Measurements from ENCODE around the gene ETV7.
"Not testable (repeated sequence)": the region's sequence is repeated elsewhere in the genome, so short reads cannot be mapped to it uniquely, and the experiment has no call there.

The ETV7 gene

GRCh38 chr6:36350082-36350481 lies 37.4 kb downstream of the ETV7 start:
- H3K27ac ChIP-seq (ENCODE audit: low read depth, low read length) = no peak overlapping the region
- H3K4me1 ChIP-seq (ENCODE audit: control insufficient read depth, insufficient read depth, low read length) = peaks cover 5% of the 10 kb centered on the region; the same call in 1 of the 2 replicates
- no peak overlapping the region for H3K4me3 ChIP-seq (ENCODE audit: low read depth, low read length)
- H3K27me3 ChIP-seq (ENCODE audit: control insufficient read depth, insufficient read depth, low read length) = no peaks in the 10 kb centered on the region
- H3K9me3 ChIP-seq (ENCODE audit: control insufficient read depth, insufficient read depth, low read depth, low read length) = peaks cover 7% of the 10 kb centered on the region
- no peak overlapping the region for H3K9ac ChIP-seq (ENCODE audit: low read length)
- no peaks in the 10 kb centered on the region for H3K36me3 ChIP-seq (ENCODE audit: control insufficient read depth, insufficient read depth, low read length)

- H3K9ac ChIP-seq (ENCODE audit: low read length) = no peak overlapping the region
- peaks cover 5% of the 10 kb centered on the region; the same call in 1 of the 2 replicates for H3K4me1 ChIP-seq (ENCODE audit: control insufficient read depth, insufficient read depth, low read length)
- H3K36me3 ChIP-seq (ENCODE audit: control insufficient read depth, insufficient read depth, low read length) = no peaks in the 10 kb centered on the region
- H3K4me3 ChIP-seq (ENCODE audit: low read depth, low read length) = no peak overlapping the region
- peaks cover 7% of the 10 kb centered on the region for H3K9me3 ChIP-seq (ENCODE audit: control insufficient read depth, insufficient read depth, low read depth, low read length)
- no peaks in the 10 kb centered on the region for H3K27me3 ChIP-seq (ENCODE audit: control insufficient read depth, insufficient read depth, low read length)
- no peak overlapping the region for H3K27ac ChIP-seq (ENCODE audit: low read depth, low read length)
These were observed 38.2 kb downstream of the ETV7 start for GRCh38 chr6:36349240-36349639.

- Histone ChIP-seq H3K27ac (ENCODE audit: low read depth, low read length) (no peak overlapping the region), H3K27me3 (ENCODE audit: control insufficient read depth, insufficient read depth, low read length) (no peaks in the 10 kb centered on the region), H3K36me3 (ENCODE audit: control insufficient read depth, insufficient read depth, low read length) (no peaks in the 10 kb centered on the region), H3K9ac (ENCODE audit: low read length) (no peak overlapping the region), H3K9me3 (ENCODE audit: control insufficient read depth, insufficient read depth, low read depth, low read length) (peaks cover 3% of the 10 kb centered on the region; the same call in 1 of the 2 replicates), H3K4me1 (ENCODE audit: control insufficient read depth, insufficient read depth, low read length) (peaks cover 5% of the 10 kb centered on the region; the same call in 1 of the 2 replicates), H3K4me3 (ENCODE audit: low read depth, low read length) (no peak overlapping the region)
These were observed 39.8 kb downstream of the ETV7 start for GRCh38 chr6:36347621-36348020.

- no peak overlapping the region for H3K4me3 ChIP-seq (ENCODE audit: low read depth, low read length)
- no peaks in the 10 kb centered on the region for H3K36me3 ChIP-seq (ENCODE audit: control insufficient read depth, insufficient read depth, low read length)
- H3K4me1 ChIP-seq (ENCODE audit: control insufficient read depth, insufficient read depth, low read length) = peaks cover 5% of the 10 kb centered on the region; the same call in 1 of the 2 replicates
- no peak overlapping the region for H3K9ac ChIP-seq (ENCODE audit: low read length)
- H3K9me3 ChIP-seq (ENCODE audit: control insufficient read depth, insufficient read depth, low read depth, low read length) = no peaks in the 10 kb centered on the region
- H3K27ac ChIP-seq (ENCODE audit: low read depth, low read length) = no peak overlapping the region
- no peaks in the 10 kb centered on the region for H3K27me3 ChIP-seq (ENCODE audit: control insufficient read depth, insufficient read depth, low read length)
These were observed 40.8 kb downstream of the ETV7 start for GRCh38 chr6:36346486-36347273.

- Histone ChIP-seq H3K4me3 (ENCODE audit: low read depth, low read length) (no peak overlapping the region), H3K36me3 (ENCODE audit: control insufficient read depth, insufficient read depth, low read length) (no peaks in the 10 kb centered on the region), H3K9ac (ENCODE audit: low read length) (no peak overlapping the region), H3K4me1 (ENCODE audit: control insufficient read depth, insufficient read depth, low read length) (peaks cover 5% of the 10 kb centered on the region; the same call in 1 of the 2 replicates), H3K27me3 (ENCODE audit: control insufficient read depth, insufficient read depth, low read length) (no peaks in the 10 kb centered on the region; the same call in 1 of the 2 replicates), H3K27ac (ENCODE audit: low read depth, low read length) (no peak overlapping the region), H3K9me3 (ENCODE audit: control insufficient read depth, insufficient read depth, low read depth, low read length) (no peaks in the 10 kb centered on the region)
These were observed 41.6 kb downstream of the ETV7 start for GRCh38 chr6:36345681-36346466.

- Histone ChIP-seq H3K9ac (ENCODE audit: low read length) (no peak overlapping the region), H3K27me3 (ENCODE audit: control insufficient read depth, insufficient read depth, low read length) (peaks cover 16% of the 10 kb centered on the region), H3K27ac (ENCODE audit: low read depth, low read length) (no peak overlapping the region), H3K4me3 (ENCODE audit: low read depth, low read length) (no peak overlapping the region), H3K4me1 (ENCODE audit: control insufficient read depth, insufficient read depth, low read length) (peaks cover 12% of the 10 kb centered on the region), H3K9me3 (ENCODE audit: control insufficient read depth, insufficient read depth, low read depth, low read length) (no peaks in the 10 kb centered on the region), H3K36me3 (ENCODE audit: control insufficient read depth, insufficient read depth, low read length) (no peaks in the 10 kb centered on the region)
These were observed 44.3 kb downstream of the ETV7 start for GRCh38 chr6:36343109-36343680.

GRCh38 chr6:36340618-36341454 lies 46.6 kb downstream of the ETV7 start:
- H3K4me3 ChIP-seq (ENCODE audit: low read depth, low read length) = peak overlapping the region; percentile 60
- no peak overlapping the region for H3K27ac ChIP-seq (ENCODE audit: low read depth, low read length)

GRCh38 chr6:36340306-36340617 lies 47.2 kb downstream of the ETV7 start:
- Histone ChIP-seq H3K4me1 (ENCODE audit: control insufficient read depth, insufficient read depth, low read length) (peaks cover 8% of the 10 kb centered on the region), H3K9me3 (ENCODE audit: control insufficient read depth, insufficient read depth, low read depth, low read length) (no peaks in the 10 kb centered on the region), H3K9ac (ENCODE audit: low read length) (no peak overlapping the region), H3K27me3 (ENCODE audit: control insufficient read depth, insufficient read depth, low read length) (peaks cover 16% of the 10 kb centered on the region), H3K4me3 (ENCODE audit: low read depth, low read length) (peak overlapping the region; percentile 60), H3K27ac (ENCODE audit: low read depth, low read length) (no peak overlapping the region), H3K36me3 (ENCODE audit: control insufficient read depth, insufficient read depth, low read length) (no peaks in the 10 kb centered on the region)

More at GRCh38 chr6:36340618-36341454, 46.6 kb downstream of the ETV7 start:
- H3K9ac ChIP-seq (ENCODE audit: low read length) = no peak overlapping the region
- no peaks in the 10 kb centered on the region for H3K9me3 ChIP-seq (ENCODE audit: control insufficient read depth, insufficient read depth, low read depth, low read length)
- H3K4me1 ChIP-seq (ENCODE audit: control insufficient read depth, insufficient read depth, low read length) = peaks cover 9% of the 10 kb centered on the region
- H3K27me3 ChIP-seq (ENCODE audit: control insufficient read depth, insufficient read depth, low read length) = peaks cover 16% of the 10 kb centered on the region
- no peaks in the 10 kb centered on the region for H3K36me3 ChIP-seq (ENCODE audit: control insufficient read depth, insufficient read depth, low read length)

GRCh38 chr6:36339146-36339545 lies 48.3 kb downstream of the ETV7 start:
- Histone ChIP-seq H3K27me3 (ENCODE audit: control insufficient read depth, insufficient read depth, low read length) (peaks cover 16% of the 10 kb centered on the region), H3K36me3 (ENCODE audit: control insufficient read depth, insufficient read depth, low read length) (no peaks in the 10 kb centered on the region), H3K4me3 (ENCODE audit: low read depth, low read length) (no peak overlapping the region), H3K9ac (ENCODE audit: low read length) (no peak overlapping the region), H3K9me3 (ENCODE audit: control insufficient read depth, insufficient read depth, low read depth, low read length) (no peaks in the 10 kb centered on the region), H3K27ac (ENCODE audit: low read depth, low read length) (no peak overlapping the region), H3K4me1 (ENCODE audit: control insufficient read depth, insufficient read depth, low read length) (peaks cover 13% of the 10 kb centered on the region)

- H3K27ac ChIP-seq (ENCODE audit: low read depth, low read length); H3K9me3 ChIP-seq (ENCODE audit: control insufficient read depth, insufficient read depth, low read depth, low read length); H3K9ac ChIP-seq (ENCODE audit: low read length); H3K36me3 ChIP-seq (ENCODE audit: control insufficient read depth, insufficient read depth, low read length); H3K4me3 ChIP-seq (ENCODE audit: low read depth, low read length): not testable (repeated sequence)
- Histone ChIP-seq H3K4me1 (ENCODE audit: control insufficient read depth, insufficient read depth, low read length) (peaks cover 19% of the 10 kb centered on the region), H3K27me3 (ENCODE audit: control insufficient read depth, insufficient read depth, low read length) (peaks cover 19% of the 10 kb centered on the region)
These were observed 49.2 kb downstream of the ETV7 start for GRCh38 chr6:36338223-36338622.

All from HUES6 (cell line).